SKM-1 (cell line): Measurements from ENCODE around the gene KCNK5.

Experiments used
- DNase-seq: peaks from one replicate; lab custom pipeline; 2025; ENCODE audit not compliant: unreplicated experiment; lab: John Stamatoyannopoulos, UW

Gene KCNK5

GRCh38 chr6:39178235-39178634 is 51.0 kb downstream of the KCNK5 start:
- no peak for DNase-seq

GRCh38 chr6:39177130-39177529 is 52.1 kb downstream of the KCNK5 start:
- DNase-seq = no peak

GRCh38 chr6:39173270-39173669 is 56.0 kb downstream of the KCNK5 start:
- peak; percentile 31 for DNase-seq

GRCh38 chr6:39172377-39172757 is 56.9 kb downstream of the KCNK5 start:
- no peak for DNase-seq

GRCh38 chr6:39171489-39172376 is 57.5 kb downstream of the KCNK5 start:
- DNase-seq = no peak

- DNase-seq = no peak
Observed at GRCh38 chr6:39170860-39171259, 58.4 kb downstream of the KCNK5 start.

GRCh38 chr6:39170389-39170788 is 58.9 kb downstream of the KCNK5 start:
- no peak for DNase-seq

GRCh38 chr6:39169448-39170344 is 59.6 kb downstream of the KCNK5 start:
- DNase-seq = no peak

- DNase-seq = no peak
Observed at GRCh38 chr6:39167866-39168625, 61.2 kb downstream of the KCNK5 start.

- DNase-seq = no peak
Observed at GRCh38 chr6:39167321-39167720, 62.0 kb downstream of the KCNK5 start.

- DNase-seq = no peak
Observed at GRCh38 chr6:39166912-39167290, 62.4 kb downstream of the KCNK5 start.

- DNase-seq = peak; percentile 52
Observed at GRCh38 chr6:39166189-39166911, 62.9 kb downstream of the KCNK5 start.

GRCh38 chr6:39157511-39157910 is 71.8 kb downstream of the KCNK5 start:
- no peak for DNase-seq

GRCh38 chr6:39156801-39157200 is 72.5 kb downstream of the KCNK5 start:
- no peak for DNase-seq

- DNase-seq = no peak
Observed at GRCh38 chr6:39154705-39155104, 74.6 kb downstream of the KCNK5 start.

GRCh38 chr6:39153766-39154397 is 75.4 kb downstream of the KCNK5 start:
- DNase-seq = no peak

GRCh38 chr6:39152262-39152661 is 77.0 kb downstream of the KCNK5 start:
- no peak for DNase-seq

GRCh38 chr6:39151211-39151610 is 78.1 kb downstream of the KCNK5 start:
- DNase-seq = no peak

GRCh38 chr6:39144481-39145173 is 84.6 kb downstream of the KCNK5 start:
- no peak for DNase-seq
